Hepatocyte (in vitro differentiated cells): ENCODE data around the gene TEX50. TPM values are rescaled to one million over a fixed set of nuclear protein-coding genes. Genes with fewer than 3 reads are reported as not detected.
"Not testable (repeated sequence)": the region's sequence is repeated elsewhere in the genome, so short reads cannot be mapped to it uniquely, and the experiment has no call there.

Experiments
- DNase-seq: peaks from one replicate; pipeline ENCODE4 v3.0.0-alpha.2; 2016; ENCODE audit warnings: low spot score
- H2AFZ ChIP-seq: fragments of 200-600 bp; sonication (generic); 2 replicates; pipeline ENCODE4 v1.6.0; 2016; ENCODE audit warnings: antibody characterized with exemption, mild to moderate bottlenecking
- H3K27ac ChIP-seq: fragments of 200-600 bp; sonication (generic); 2 replicates; pipeline ENCODE4 v1.5.1; 2016; ENCODE audit warnings: mild to moderate bottlenecking
- H3K27me3 ChIP-seq: fragments of 200-600 bp; sonication (generic); 2 replicates; pipeline ENCODE4 v1.6.1; 2016
- H3K36me3 ChIP-seq: fragments of 200-600 bp; sonication (generic); replicated peaks from 2 replicates; pipeline ENCODE4 v1.5.1; 2016; ENCODE audit warnings: low read depth; ENCODE audit not compliant: insufficient read depth
- H3K4me1 ChIP-seq: fragments of 200-600 bp; sonication (generic); 2 replicates; pipeline ENCODE4 v1.5.1; 2016; ENCODE audit warnings: mild to moderate bottlenecking, moderate library complexity; ENCODE audit not compliant: insufficient read depth
- H3K4me2 ChIP-seq: fragments of 200-600 bp; sonication (generic); 2 replicates; pipeline ENCODE4 v1.6.0; 2016
- H3K4me3 ChIP-seq: fragments of 200-600 bp; sonication (generic); 2 replicates; pipeline ENCODE4 v1.5.1; 2016; ENCODE audit warnings: mild to moderate bottlenecking
- H3K79me2 ChIP-seq: fragments of 200-600 bp; sonication (generic); 2 replicates; pipeline ENCODE4 v1.6.0; 2017; ENCODE audit warnings: mild to moderate bottlenecking
- H3K9me2 ChIP-seq: fragments of 200-600 bp; sonication (generic); replicated peaks from 2 replicates; pipeline ENCODE4 v1.6.0; 2017; ENCODE audit warnings: mild to moderate bottlenecking; ENCODE audit not compliant: insufficient read depth
- H3K9me3 ChIP-seq: fragments of 200-600 bp; sonication (generic); 2 replicates; pipeline ENCODE4 v1.5.1; 2016; ENCODE audit warnings: low read depth, mild to moderate bottlenecking
- H4K20me1 ChIP-seq: fragments of 200-600 bp; sonication (generic); 2 replicates; pipeline ENCODE4 v1.6.0; 2016; ENCODE audit warnings: mild to moderate bottlenecking; ENCODE audit not compliant: insufficient read depth, poor library complexity, severe bottlenecking
- CTCF ChIP-seq: fragments of 200-600 bp; sonication (generic); IDR thresholded peaks from 2 replicates; pipeline ENCODE4 v1.5.1; 2016; ENCODE audit warnings: antibody characterized with exemption, mild to moderate bottlenecking; ENCODE audit not compliant: poor library complexity
- EZH2 ChIP-seq: fragments of 200-600 bp; sonication (generic); IDR thresholded peaks from 2 replicates; pipeline ENCODE4 v1.6.1; 2016; ENCODE audit warnings: antibody characterized with exemption, mild to moderate bottlenecking, borderline replicate concordance
- EZH2phosphoT487 ChIP-seq: fragments of 200-600 bp; sonication (generic); IDR thresholded peaks from one replicate; pipeline ENCODE4 v1.6.1; 2018; ENCODE audit warnings: antibody characterized with exemption, mild to moderate bottlenecking, low read depth, moderate library complexity; ENCODE audit not compliant: unreplicated experiment, severe bottlenecking
- WGBS: methylation state at CpG from one replicate; pipeline ENCODE4 v1.1.6; 2016; ENCODE audit warnings: low lambda C conversion rate; ENCODE audit errors: missing lambda C conversion rate; 5-methylcytosine and 5-hydroxymethylcytosine counted together
- polyA plus RNA-seq: library from polyadenylated mRNA; unstranded; fragments of >200 nt; fragmentation: Nextera tagmentation; extraction: Ambion mirVana; gene quantifications from 2 replicates; pipeline ENCODE4 v1.2.1, GENCODE V29; 2016
- total RNA-seq: library from RNA; depleted of rRNA; stranded (reverse); fragments of >200 nt; gene quantifications from 2 replicates; pipeline ENCODE4 v1.2.3, GENCODE V29; 2014

The TEX50 gene
- total RNA-seq (not detected in 2 replicates), polyA plus RNA-seq (not detected in 2 replicates)

GRCh38 chr1:173635116-173635515, at the start of gene TEX50:
Gene TEX50, plus strand, starts transcription at chr1:173635338. Its CDS starts 184 bp downstream, at chr1:173635522.
- Histone ChIP-seq H3K4me2 (no peak within 1 kb of the TSS), H4K20me1 (no peaks in the 10 kb centered on the region), H3K9me2 (no peaks in the 10 kb centered on the region), H3K36me3 (no peaks in the 10 kb centered on the region), H3K27me3 (no peaks in the 10 kb centered on the region), H3K27ac (no peak within 1 kb of the TSS), H3K9me3 (no peaks in the 10 kb centered on the region), H2AFZ (no peak within 1 kb of the TSS), H3K79me2 (peaks cover 8% of the 10 kb centered on the region), H3K4me1 (no peaks in the 10 kb centered on the region), H3K4me3 (no peak within 1 kb of the TSS)
- 88% methylated on average over 1 of the region's 1 CpG for WGBS
- TF ChIP-seq EZH2phosphoT487 (no peak), CTCF (no peak), EZH2 (no peak)
- DNase-seq = no peak

- Histone ChIP-seq H2AFZ (no peak overlapping the region), H3K36me3 (no peaks in the 10 kb centered on the region), H4K20me1 (no peaks in the 10 kb centered on the region), H3K4me3 (no peak overlapping the region), H3K9me2 (no peaks in the 10 kb centered on the region), H3K27me3 (no peaks in the 10 kb centered on the region), H3K4me1 (no peaks in the 10 kb centered on the region), H3K9me3 (no peaks in the 10 kb centered on the region), H3K79me2 (no peaks in the 10 kb centered on the region), H3K4me2 (no peak overlapping the region), H3K27ac (no peak overlapping the region)
- 59% methylated on average over 1 of the region's 1 CpG for WGBS
- DNase-seq = no peak
- TF ChIP-seq EZH2phosphoT487 = no peak
These were observed 44.6 kb upstream of the TEX50 start for GRCh38 chr1:173590557-173590956.

GRCh38 chr1:173591138-173591537, 44.0 kb upstream of the TEX50 start:
- not testable (repeated sequence) for H3K9me3 ChIP-seq, H4K20me1 ChIP-seq
- WGBS = 89% methylated on average over 5 of the region's 5 CpGs

GRCh38 chr1:173596097-173596825, 38.9 kb upstream of the TEX50 start:
- no peak for DNase-seq
- Histone ChIP-seq H3K4me3 (no peak overlapping the region), H3K36me3 (no peaks in the 10 kb centered on the region), H2AFZ (no peak overlapping the region), H3K4me2 (no peak overlapping the region), H3K27ac (no peak overlapping the region), H3K4me1 (no peaks in the 10 kb centered on the region), H4K20me1 (no peaks in the 10 kb centered on the region), H3K27me3 (no peaks in the 10 kb centered on the region), H3K9me3 (no peaks in the 10 kb centered on the region), H3K9me2 (no peaks in the 10 kb centered on the region), H3K79me2 (no peaks in the 10 kb centered on the region)
- TF ChIP-seq EZH2 (no peak), CTCF (no peak), EZH2phosphoT487 (no peak)
- 92% methylated on average over 3 of the region's 3 CpGs for WGBS

More at GRCh38 chr1:173591138-173591537, 44.0 kb upstream of the TEX50 start:
- H3K27ac ChIP-seq, H3K4me2 ChIP-seq, H3K9me2 ChIP-seq, H3K79me2 ChIP-seq, H3K4me1 ChIP-seq, H3K27me3 ChIP-seq, H3K36me3 ChIP-seq, H3K4me3 ChIP-seq, DNase-seq, H2AFZ ChIP-seq: not testable (repeated sequence)
